Right cardiac atrium (tissue), 5 donors: ENCODE measurements around the gene DTX2. TPM values are rescaled to one million over a fixed set of nuclear protein-coding genes. Genes with fewer than 3 reads are reported as not detected.
"Not testable (repeated sequence)": the region's sequence is repeated elsewhere in the genome, so short reads cannot be mapped to it uniquely, and the experiment has no call there.

Experiments
- ATAC-seq, 2 donors: fragments of 200-7000 bp; cut with Tn5 transposase; one replicate each; pipeline versions ENCODE4 v1.8.0 to v1.9.1; 2020; ENCODE audit warnings: moderate library complexity in 2 of 2, mild to moderate bottlenecking in 1 of 2
- DNase-seq, 3 donors: peaks; one replicate each; pipeline ENCODE4 v3.0.0-alpha.2; 2020
- H3K27ac ChIP-seq: one replicate; pipeline ENCODE4 v1.5.1; 2013; ENCODE audit warnings: mild to moderate bottlenecking, low read length, control low read depth, moderate library complexity
- H3K27me3 ChIP-seq: one replicate; pipeline ENCODE4 v1.6.1; 2013; ENCODE audit not compliant: control insufficient read depth, insufficient read depth
- H3K4me1 ChIP-seq: one replicate; pipeline ENCODE4 v1.6.1; 2013; ENCODE audit warnings: low read length; ENCODE audit not compliant: control insufficient read depth, insufficient read depth
- H3K4me3 ChIP-seq: one replicate; pipeline ENCODE4 v1.5.1; 2013; ENCODE audit warnings: low read length, control low read depth
- H3K9me3 ChIP-seq: one replicate; pipeline ENCODE4 v1.6.1; 2013; ENCODE audit warnings: low read length; ENCODE audit not compliant: control insufficient read depth
- WGBS: extraction: QIAGEN DNeasy Blood & Tissue Kit; methylation state at CpG from one replicate; pipeline ENCODE4 v1.1.7; 2013; 5-methylcytosine and 5-hydroxymethylcytosine counted together
- intact Hi-C, 4 donors: fragments of 100-400 bp; cut with DNase I; formaldehyde crosslinking; loops; one replicate each; pipeline versions ENCODE4 v1.11.0 to v1.14.0; 2022 to 2023
- polyA plus RNA-seq: library from polyadenylated mRNA; stranded (reverse); fragments of 200-250 nt; gene quantifications from one replicate; pipeline ENCODE4 v1.2.3, GENCODE V29; 2013
- total RNA-seq, 4 donors: library from RNA; stranded (reverse); fragmentation: NEBNext Ultra II Directional; extraction: Animal tissue kit (Norgen Biotek cat#: 25700); gene quantifications; one replicate each; pipeline ENCODE4 v1.2.1, GENCODE V29; 2021
- donor health status: healthy with polysubstance abuse.
- donor health status: DM: no; HTN: yes; CAD: no.
- donor health status: DM: no; HTN: no; CAD: no.
- donor health status: DM: no; HTN: yes; CAD: no; lungs with severe emphysema.
- donor health status: DM: yes; HTN: yes; CAD: no.

The DTX2 gene
- total and polyA plus RNA-seq, 5 donors, result 6.3 to 14.2 (median 10.7) TPM

DNA sequence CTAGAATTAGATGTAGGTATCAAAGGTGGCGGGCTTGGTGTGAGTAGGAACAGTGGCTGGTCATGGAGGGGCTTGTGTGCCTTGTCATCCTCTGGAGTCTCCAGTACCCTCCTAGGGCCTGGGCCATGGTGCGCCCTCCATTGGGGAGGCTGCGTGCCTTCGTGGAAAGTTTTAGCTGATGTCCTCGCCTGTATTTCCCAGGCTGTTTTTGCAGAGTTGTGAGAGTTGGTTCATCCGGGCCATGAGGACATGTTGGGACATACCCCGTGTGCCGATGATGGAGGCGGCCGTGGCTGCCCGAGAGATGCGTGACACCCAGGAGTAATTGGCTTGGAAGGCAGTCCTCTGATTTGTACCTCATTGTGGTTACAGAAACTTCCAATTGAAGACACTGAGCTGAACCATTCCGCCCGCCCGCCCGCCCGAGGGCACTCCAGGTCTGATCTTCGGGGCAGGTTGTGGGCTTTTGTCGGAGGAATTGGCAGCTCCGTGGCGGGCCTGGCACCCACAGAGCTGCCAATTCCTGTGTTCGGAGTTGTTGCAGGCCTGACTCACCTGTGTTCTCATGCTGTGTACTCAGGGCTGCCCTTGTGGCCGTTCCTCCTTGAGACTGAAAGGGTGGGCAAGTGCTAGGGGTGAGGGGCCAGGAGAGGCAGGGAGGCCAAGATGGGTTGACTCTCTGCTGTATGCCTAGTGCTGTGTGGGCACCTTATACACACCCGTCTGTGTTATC lies 15.4 kb downstream of the DTX2 start:
- DNase-seq, intact Hi-C loops, ATAC-seq, H3K27ac ChIP-seq, H3K4me1 ChIP-seq, H3K4me3 ChIP-seq, H3K27me3 ChIP-seq, H3K9me3 ChIP-seq: not testable (repeated sequence)
- WGBS, result 92% methylated on average over 22 of the region's 24 CpGs

GRCh38 chr7:76479628-76480027 lies 18.1 kb downstream of the DTX2 start:
- DNase-seq, H3K27me3 ChIP-seq, ATAC-seq, H3K4me1 ChIP-seq, H3K27ac ChIP-seq, H3K4me3 ChIP-seq, intact Hi-C loops, H3K9me3 ChIP-seq: not testable (repeated sequence)
- 88% methylated on average over 10 of the region's 11 CpGs for WGBS

DNA sequence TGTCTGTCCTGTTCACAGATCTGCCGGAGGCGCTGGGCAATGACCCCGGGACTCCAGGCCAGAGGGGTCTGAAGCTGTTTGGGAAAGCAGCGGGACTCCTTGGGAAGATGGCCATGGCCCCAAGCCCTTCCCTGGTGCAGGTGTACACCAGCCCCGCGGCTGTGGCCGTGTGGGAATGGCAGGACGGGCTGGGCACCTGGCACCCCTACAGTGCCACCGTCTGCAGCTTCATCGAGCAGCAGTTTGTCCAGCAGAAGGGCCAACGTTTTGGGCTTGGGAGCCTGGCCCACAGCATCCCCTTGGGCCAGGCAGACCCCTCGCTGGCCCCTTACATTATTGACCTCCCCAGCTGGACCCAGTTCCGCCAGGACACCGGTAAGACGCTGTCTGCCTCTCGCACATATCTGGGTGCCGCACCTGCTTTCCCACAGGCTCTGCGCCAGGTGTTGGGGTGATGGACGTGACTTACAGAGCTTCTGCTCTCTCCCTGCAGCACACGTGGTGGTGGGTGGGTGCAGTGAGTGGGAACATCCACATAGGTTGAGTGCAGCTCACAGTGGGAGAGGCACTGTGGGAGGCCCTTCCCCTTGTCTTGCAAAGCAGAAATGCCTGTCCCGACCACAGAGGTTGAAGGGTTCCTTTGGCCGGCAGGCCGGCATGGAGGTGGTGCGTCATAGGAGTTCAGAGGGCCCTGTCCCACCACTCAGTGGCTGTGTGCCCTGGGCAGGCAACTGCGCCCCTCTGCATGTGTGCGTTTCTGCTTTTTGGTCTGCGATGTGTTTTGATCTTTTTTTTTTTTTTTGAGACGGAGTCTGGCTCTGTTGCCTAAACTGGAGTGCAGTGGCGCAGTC lies 19.1 kb downstream of the DTX2 start:
- H3K27me3 ChIP-seq, ATAC-seq, intact Hi-C loops, H3K4me3 ChIP-seq, DNase-seq, H3K27ac ChIP-seq, H3K4me1 ChIP-seq, H3K9me3 ChIP-seq: not testable (repeated sequence)
- WGBS, result 90% methylated on average over 27 of the region's 29 CpGs

DNA sequence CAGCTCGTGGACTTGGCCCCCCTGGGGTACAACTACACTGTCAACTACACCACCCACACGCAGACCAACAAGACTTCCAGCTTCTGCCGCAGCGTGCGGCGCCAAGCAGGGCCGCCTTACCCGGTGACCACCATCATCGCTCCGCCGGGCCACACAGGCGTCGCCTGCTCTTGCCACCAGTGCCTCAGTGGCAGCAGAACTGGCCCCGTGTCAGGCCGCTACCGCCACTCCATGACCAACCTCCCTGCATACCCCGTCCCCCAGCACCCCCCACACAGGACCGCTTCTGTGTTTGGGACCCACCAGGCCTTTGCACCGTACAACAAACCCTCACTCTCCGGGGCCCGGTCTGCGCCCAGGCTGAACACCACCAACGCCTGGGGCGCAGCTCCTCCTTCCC lies 21.2 kb downstream of the DTX2 start:
- H3K27ac ChIP-seq, ATAC-seq, H3K4me1 ChIP-seq, H3K27me3 ChIP-seq, H3K4me3 ChIP-seq, H3K9me3 ChIP-seq, intact Hi-C loops: not testable (repeated sequence)
- WGBS, result 96% methylated on average over 24 of the region's 24 CpGs
- DNase-seq, result peak in 1 of 3 donors; percentile 40

GRCh38 chr7:76483081-76483480 lies 21.6 kb downstream of the DTX2 start:
- H3K27ac ChIP-seq, intact Hi-C loops, H3K4me1 ChIP-seq, ATAC-seq, H3K27me3 ChIP-seq, H3K4me3 ChIP-seq, H3K9me3 ChIP-seq: not testable (repeated sequence)
- 94% methylated on average over 17 of the region's 17 CpGs for WGBS
- peak in 1 of 3 donors; percentile 14 for DNase-seq

DNA sequence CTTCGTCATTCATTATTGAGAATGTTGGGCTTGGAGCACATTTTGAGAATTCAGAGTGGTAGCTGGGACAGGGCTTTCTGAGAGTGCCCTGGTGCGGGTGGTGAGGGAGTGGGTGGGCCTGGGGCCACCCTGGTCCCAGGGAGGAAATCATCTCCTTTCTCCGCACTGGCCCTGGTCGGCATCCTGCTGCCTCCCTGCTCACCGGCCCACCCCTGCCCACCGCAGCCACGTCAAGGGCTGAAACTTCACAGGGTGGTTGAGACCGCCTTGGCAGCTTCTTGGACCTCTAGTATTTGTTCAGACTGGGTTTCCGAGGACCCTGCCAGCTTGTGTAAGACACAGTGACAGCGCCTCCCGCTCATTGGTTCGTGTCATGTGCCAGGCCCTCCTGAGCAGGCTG lies 22.9 kb downstream of the DTX2 start:
- H3K27ac ChIP-seq, intact Hi-C loops, H3K4me3 ChIP-seq, H3K9me3 ChIP-seq, H3K4me1 ChIP-seq, ATAC-seq, H3K27me3 ChIP-seq: not testable (repeated sequence)
- 78% methylated on average over 7 of the region's 12 CpGs for WGBS
- DNase-seq, result peak in 1 of 3 donors; percentile 49

DNA sequence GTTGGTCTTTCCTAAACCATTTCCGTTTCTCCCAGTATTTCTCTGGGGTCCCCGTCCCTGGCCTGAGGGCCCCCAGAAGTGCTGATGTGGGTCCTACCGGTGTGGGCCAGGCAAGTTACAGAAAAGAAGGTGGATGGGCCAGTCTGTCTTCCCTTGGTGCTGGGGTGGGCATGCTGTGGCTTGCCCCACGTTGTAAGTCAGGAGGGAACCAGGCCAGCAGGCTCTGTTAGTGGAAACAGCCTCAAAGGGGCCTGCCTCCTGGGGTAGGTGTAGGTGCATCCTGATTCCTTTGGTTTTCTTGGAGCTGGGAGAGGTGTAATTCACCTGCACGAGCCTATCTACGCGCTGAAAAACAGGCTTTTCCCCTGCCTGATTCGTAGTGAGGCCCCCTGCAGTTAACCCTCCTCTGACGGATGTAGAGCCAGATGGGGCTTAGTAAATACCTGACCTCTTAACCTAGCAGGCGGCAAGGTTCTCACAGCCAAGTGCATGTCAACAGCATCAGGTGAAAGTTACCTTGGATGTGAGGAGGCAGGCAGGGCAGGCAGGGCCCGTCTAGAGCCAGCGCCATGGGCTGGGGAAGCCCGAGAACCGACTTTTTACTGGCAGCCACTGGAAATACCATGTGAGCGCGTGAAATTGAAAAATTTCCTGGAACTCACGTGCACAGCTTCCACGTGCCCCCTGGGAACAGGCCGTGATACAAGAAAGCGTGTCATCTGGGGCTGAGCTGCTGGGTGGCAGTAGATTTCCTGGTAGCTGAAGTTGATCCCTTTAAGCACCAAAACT lies 24.5 kb downstream of the DTX2 start:
- H3K27ac ChIP-seq, result not testable (repeated sequence)
- WGBS, result 44% methylated on average over 5 of the region's 20 CpGs
- peak; percentile 67 to 68 for ATAC-seq

DNA sequence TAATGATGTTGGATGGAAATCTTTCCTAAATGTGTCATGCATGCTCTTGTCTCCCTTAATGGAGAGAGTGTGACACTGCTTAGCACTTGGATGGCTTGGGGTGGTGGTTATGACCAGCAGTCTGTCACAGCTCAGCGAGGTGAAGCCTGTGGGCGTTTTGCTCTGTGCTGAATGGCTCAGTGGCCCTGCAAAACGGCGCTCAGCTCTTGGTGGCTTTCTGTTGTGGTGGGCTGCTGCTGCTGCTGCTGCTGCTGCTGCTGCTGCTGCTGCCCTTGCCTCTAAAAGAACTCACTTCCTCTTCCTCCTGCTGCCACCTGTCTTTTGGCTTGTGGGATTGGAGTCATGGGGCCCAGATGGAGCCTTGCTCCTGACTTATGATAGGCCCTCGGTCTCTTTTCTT lies 25.1 kb downstream of the DTX2 start:
- intact Hi-C loops, H3K27ac ChIP-seq, H3K4me1 ChIP-seq, H3K9me3 ChIP-seq, H3K4me3 ChIP-seq, H3K27me3 ChIP-seq: not testable (repeated sequence)
- peak in 1 of 3 donors; percentile 7 for DNase-seq
- 41% methylated on average over 2 of the region's 5 CpGs for WGBS
- peak in 1 of 2 donors; percentile 55 for ATAC-seq

More for the DNA sequence above, 24.5 kb downstream of the DTX2 start:
- peak in 1 of 3 donors; percentile 9 for DNase-seq
- intact Hi-C loops, H3K4me3 ChIP-seq, H3K9me3 ChIP-seq, H3K27me3 ChIP-seq, H3K4me1 ChIP-seq: not testable (repeated sequence)

DNA sequence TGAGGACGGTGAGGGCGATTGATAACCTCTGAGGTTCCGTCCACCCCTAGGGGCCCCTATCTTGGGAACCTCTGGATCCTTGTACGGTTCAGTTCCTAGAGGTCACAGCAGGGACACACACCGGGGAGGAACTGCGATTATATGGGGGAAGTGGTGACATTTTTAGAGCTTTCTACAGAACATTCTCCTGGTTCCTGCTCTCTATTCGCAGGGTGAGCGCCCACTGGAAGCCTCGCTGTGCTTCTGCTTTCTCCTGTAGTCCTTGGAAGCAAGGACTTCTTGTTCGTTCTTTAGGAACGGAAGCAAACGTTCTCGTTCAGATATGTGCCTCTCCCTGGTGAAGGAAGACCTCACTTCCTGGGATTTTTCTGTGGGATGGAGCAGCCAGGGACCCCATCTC lies 26.5 kb downstream of the DTX2 start:
- H3K4me1 ChIP-seq, intact Hi-C loops, H3K27ac ChIP-seq, H3K27me3 ChIP-seq, H3K9me3 ChIP-seq, ATAC-seq, H3K4me3 ChIP-seq: not testable (repeated sequence)
- WGBS, result 78% methylated on average over 6 of the region's 13 CpGs
- DNase-seq, result peak in 2 of 3 donors; percentile 41 to 61

DNA sequence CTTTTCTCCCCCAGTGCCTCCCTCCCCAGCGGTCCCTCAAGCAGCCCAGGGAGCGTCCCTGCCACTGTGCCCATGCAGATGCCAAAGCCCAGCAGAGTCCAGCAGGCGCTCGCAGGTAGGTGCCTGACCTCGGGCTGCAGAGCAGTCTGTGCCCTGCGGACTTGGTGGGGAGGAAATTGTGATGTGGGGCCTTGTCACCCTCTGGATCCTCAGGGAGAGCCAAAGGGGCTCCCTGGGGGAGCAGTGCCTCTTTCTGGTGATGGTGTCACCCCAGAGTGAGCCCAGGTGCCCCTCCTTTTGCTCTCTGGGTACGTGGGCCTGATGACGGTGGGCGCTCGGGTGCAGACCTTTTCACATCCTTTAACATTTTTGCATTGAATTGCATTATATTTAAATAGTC lies 30.6 kb downstream of the DTX2 start:
- H3K4me3 ChIP-seq, H3K27me3 ChIP-seq, H3K9me3 ChIP-seq, H3K4me1 ChIP-seq, H3K27ac ChIP-seq, intact Hi-C loops, ATAC-seq: not testable (repeated sequence)
- DNase-seq, result peak in 1 of 3 donors; percentile 22
- 99% methylated on average over 4 of the region's 10 CpGs for WGBS

GRCh38 chr7:76495717-76496116 lies 34.2 kb downstream of the DTX2 start:
- H3K4me3 ChIP-seq, H3K27me3 ChIP-seq, H3K27ac ChIP-seq, DNase-seq, ATAC-seq, H3K9me3 ChIP-seq, intact Hi-C loops, H3K4me1 ChIP-seq: not testable (repeated sequence)
- 92% methylated on average over 15 of the region's 16 CpGs for WGBS
